H54 (cell line): ENCODE results near the gene PPM1M.
"Not testable (repeated sequence)": the region's sequence is repeated elsewhere in the genome, so short reads cannot be mapped to it uniquely, and the experiment has no call there.

ENCODE experiments used
- DNase-seq: peaks from one replicate; pipeline ENCODE4 v3.0.0; 2011; ENCODE audit warnings: low spot score, mixed read lengths; ENCODE audit not compliant: insufficient read length
- FAIRE-seq: peaks from 3 replicates; lab custom pipeline; 2011; peaks lifted over from hg19 to GRCh38; lab: Jason Lieb, UNC
- POLR2A ChIP-seq: IDR thresholded peaks from 2 replicates; pipeline ENCODE4 v1.6.1; 2011; ENCODE audit warnings: low read depth, mild to moderate bottlenecking, low read length

The PPM1M gene

GRCh38 chr3:52253314-52254304 is 8.1 kb downstream of the PPM1M start:
- FAIRE-seq (no peak), DNase-seq (no peak)
- no peak for TF ChIP-seq POLR2A

- DNase-seq (no peak), FAIRE-seq (no peak)
- TF ChIP-seq POLR2A = no peak
These were observed 9.0 kb downstream of the PPM1M start for GRCh38 chr3:52254608-52255007.

GRCh38 chr3:52256159-52256558 is 10.6 kb downstream of the PPM1M start:
- FAIRE-seq (no peak), DNase-seq (no peak)
- no peak for TF ChIP-seq POLR2A

GRCh38 chr3:52256622-52257021 is 11.1 kb downstream of the PPM1M start:
- FAIRE-seq = no peak
- TF ChIP-seq POLR2A = no peak
- DNase-seq = no peak

GRCh38 chr3:52257911-52258310 is 12.4 kb downstream of the PPM1M start:
- FAIRE-seq = no peak
- TF ChIP-seq POLR2A = no peak
- DNase-seq = no peak

- TF ChIP-seq POLR2A = no peak
- no peak for FAIRE-seq
- DNase-seq = no peak
These were observed 13.5 kb downstream of the PPM1M start for GRCh38 chr3:52259035-52259434.

GRCh38 chr3:52259448-52259847 is 13.9 kb downstream of the PPM1M start:
- no peak for TF ChIP-seq POLR2A
- no peak for DNase-seq
- no peak for FAIRE-seq

GRCh38 chr3:52262447-52262846 is 16.9 kb downstream of the PPM1M start:
- no peak for TF ChIP-seq POLR2A

GRCh38 chr3:52265387-52265786 is 19.8 kb downstream of the PPM1M start:
- no peak for TF ChIP-seq POLR2A
- FAIRE-seq (no peak), DNase-seq (no peak)

More at GRCh38 chr3:52262447-52262846, 16.9 kb downstream of the PPM1M start:
- DNase-seq = no peak
- FAIRE-seq = no peak

- no peak for TF ChIP-seq POLR2A
These were observed 22.5 kb downstream of the PPM1M start for GRCh38 chr3:52268036-52268435.

GRCh38 chr3:52269776-52270175 is 24.2 kb downstream of the PPM1M start:
- DNase-seq (no peak), FAIRE-seq (no peak)
- TF ChIP-seq POLR2A = no peak

More at GRCh38 chr3:52268036-52268435, 22.5 kb downstream of the PPM1M start:
- no peak for FAIRE-seq
- no peak for DNase-seq

- FAIRE-seq (no peak), DNase-seq (no peak)
- no peak for TF ChIP-seq POLR2A
These were observed 24.7 kb downstream of the PPM1M start for GRCh38 chr3:52270252-52270754.

- DNase-seq, FAIRE-seq: not testable (repeated sequence)
These were observed 26.6 kb downstream of the PPM1M start for GRCh38 chr3:52272172-52272571.

GRCh38 chr3:52272831-52273230 is 27.3 kb downstream of the PPM1M start:
- TF ChIP-seq POLR2A = no peak
- DNase-seq (no peak), FAIRE-seq (no peak)

- FAIRE-seq, DNase-seq: not testable (repeated sequence)
These were observed 29.2 kb downstream of the PPM1M start for GRCh38 chr3:52274781-52275180.
